HG03196 (cell line): ENCODE data around the gene GNAI2.
"Not testable (repeated sequence)": the region's sequence is repeated elsewhere in the genome, so short reads cannot be mapped to it uniquely, and the experiment has no call there.

Source experiments
- ATAC-seq: cut with Tn5 transposase; IDR thresholded peaks from one replicate; pipeline ENCODE4 v1.9.1; 2021; ENCODE audit not compliant: unreplicated experiment

The GNAI2 gene

GRCh38 chr3:50243543-50243895 is 7.5 kb downstream of the GNAI2 start:
- no peak for ATAC-seq

DNA sequence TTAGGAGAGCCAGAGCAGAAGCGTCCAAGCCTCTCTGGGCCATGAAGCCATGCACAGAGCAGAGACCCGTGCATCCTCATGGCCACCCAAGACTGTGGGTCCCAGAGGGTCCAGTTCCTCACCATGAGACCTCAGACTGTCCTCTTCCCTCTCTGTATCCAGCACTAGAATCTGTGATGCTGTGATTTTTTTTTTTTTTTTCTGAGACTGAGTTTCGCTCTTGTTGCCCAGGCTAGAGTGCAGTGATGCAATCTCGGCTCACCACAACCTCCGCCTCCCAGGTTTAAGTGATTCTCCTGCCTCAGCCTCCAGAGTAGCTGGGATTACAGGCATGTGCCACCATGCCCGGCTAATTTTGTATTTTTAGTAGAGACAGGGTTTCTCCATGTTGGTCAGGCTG is 8.8 kb downstream of the GNAI2 start:
- ATAC-seq, result not testable (repeated sequence)

DNA sequence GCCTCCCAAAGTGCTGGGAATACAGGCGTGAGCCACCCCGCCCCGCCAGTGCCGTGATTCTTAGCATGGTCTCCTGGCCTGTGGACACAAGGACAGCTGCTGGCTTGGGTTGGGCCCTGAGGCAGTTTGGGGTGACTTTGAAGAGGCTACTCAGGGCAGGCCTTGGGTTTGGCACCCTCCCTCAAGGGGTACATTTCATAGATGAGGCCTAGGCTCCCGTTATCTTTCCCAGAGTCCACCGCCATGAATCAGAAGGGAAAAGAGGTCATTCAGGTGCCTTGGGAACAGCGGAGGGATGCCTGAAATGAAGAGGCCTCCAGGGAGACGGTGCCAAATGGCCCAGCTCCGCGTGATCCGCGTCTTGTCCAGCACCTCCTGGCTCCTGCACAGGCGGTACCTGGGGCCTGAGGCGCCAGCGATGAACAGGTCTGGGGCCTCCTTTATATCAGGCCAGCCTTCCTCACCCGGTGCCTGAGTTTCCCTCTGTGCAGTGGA is 9.3 kb downstream of the GNAI2 start:
- ATAC-seq, result no peak

GRCh38 chr3:50245831-50246516 is 10.0 kb downstream of the GNAI2 start:
- ATAC-seq, result peak; percentile 52

- ATAC-seq, result peak; percentile 22
These were observed 10.5 kb downstream of the GNAI2 start for GRCh38 chr3:50246517-50246954.

- ATAC-seq, result no peak
These were observed 12.4 kb downstream of the GNAI2 start for GRCh38 chr3:50248387-50248786.

- ATAC-seq, result no peak
These were observed 13.5 kb downstream of the GNAI2 start for GRCh38 chr3:50249457-50249856.

GRCh38 chr3:50250514-50250913 is 14.5 kb downstream of the GNAI2 start:
- no peak for ATAC-seq

GRCh38 chr3:50251220-50251619 is 15.2 kb downstream of the GNAI2 start:
- no peak for ATAC-seq

- ATAC-seq, result no peak
These were observed 18.7 kb downstream of the GNAI2 start for GRCh38 chr3:50254577-50255250.

DNA sequence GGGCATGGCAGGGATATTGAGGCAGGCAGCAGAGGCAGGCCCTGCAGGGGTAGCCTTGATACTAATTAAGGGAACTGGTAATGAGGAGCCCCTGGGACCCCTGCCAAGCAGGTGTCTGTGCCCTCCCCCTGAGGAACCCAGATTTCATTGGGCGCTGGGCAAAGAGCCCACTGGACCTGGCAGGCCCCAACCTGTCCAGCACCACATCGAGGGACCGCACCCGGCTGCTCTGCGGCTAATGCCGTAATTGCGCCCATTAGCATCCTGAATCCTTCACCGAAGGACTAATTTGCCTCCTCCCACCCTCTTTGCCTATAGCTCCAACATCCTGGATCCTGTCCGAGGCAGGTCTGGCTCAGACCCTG is 19.2 kb downstream of the GNAI2 start:
- no peak for ATAC-seq

- ATAC-seq, result no peak
These were observed 21.2 kb downstream of the GNAI2 start for GRCh38 chr3:50256978-50257890.

- ATAC-seq, result no peak
These were observed 22.2 kb downstream of the GNAI2 start for GRCh38 chr3:50258029-50258680.

GRCh38 chr3:50258979-50259378 is 23.0 kb downstream of the GNAI2 start:
- ATAC-seq, result no peak

DNA sequence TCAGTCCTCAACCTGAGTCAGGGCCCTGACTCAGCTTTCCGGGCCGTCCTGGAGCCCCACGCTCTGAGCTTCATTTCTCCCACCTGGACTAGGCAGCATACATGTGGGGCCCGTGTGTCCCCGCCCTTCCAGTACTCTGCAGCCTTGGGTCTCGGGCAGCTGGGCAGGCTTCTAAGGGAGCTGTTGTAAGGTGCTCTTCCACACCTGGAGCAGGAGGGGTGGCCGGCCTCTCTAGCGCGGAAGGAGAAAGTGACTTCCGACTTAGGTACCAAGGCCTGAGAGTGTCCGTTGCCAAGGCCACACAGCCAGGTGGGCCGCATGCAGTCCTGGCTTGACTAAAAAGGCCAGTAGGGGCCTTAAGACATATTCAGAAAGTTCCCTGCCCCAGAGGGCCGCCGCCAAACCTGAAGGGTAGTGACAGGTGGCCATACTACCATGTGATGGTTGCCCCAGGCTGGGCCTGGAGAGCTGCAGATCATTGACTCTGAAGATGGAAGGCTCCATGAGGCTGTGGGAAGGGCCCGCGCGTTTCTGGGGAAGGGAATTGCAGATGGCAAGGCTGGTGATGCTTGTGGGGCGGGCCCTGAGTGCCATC is 23.5 kb downstream of the GNAI2 start:
- no peak for ATAC-seq

GRCh38 chr3:50260027-50260941 is 24.3 kb downstream of the GNAI2 start:
- peak; percentile 83 for ATAC-seq

GRCh38 chr3:50260942-50261441 is 25.0 kb downstream of the GNAI2 start:
- no peak for ATAC-seq

- ATAC-seq, result no peak
These were observed 25.5 kb downstream of the GNAI2 start for GRCh38 chr3:50261505-50261904.

- ATAC-seq, result not testable (repeated sequence)
These were observed 26.2 kb downstream of the GNAI2 start for GRCh38 chr3:50262200-50262599.
